GM21717 (cell line): ENCODE measurements around the gene CLDN19.
A peak's percentile ranks its signal among the peaks of the same experiment; 100 is the strongest.

Source experiments
- ATAC-seq: cut with Tn5 transposase; IDR thresholded peaks from one replicate; pipeline ENCODE4 v1.9.1; 2021; ENCODE audit warnings: mild to moderate bottlenecking, moderate library complexity; ENCODE audit not compliant: unreplicated experiment

Gene CLDN19

DNA sequence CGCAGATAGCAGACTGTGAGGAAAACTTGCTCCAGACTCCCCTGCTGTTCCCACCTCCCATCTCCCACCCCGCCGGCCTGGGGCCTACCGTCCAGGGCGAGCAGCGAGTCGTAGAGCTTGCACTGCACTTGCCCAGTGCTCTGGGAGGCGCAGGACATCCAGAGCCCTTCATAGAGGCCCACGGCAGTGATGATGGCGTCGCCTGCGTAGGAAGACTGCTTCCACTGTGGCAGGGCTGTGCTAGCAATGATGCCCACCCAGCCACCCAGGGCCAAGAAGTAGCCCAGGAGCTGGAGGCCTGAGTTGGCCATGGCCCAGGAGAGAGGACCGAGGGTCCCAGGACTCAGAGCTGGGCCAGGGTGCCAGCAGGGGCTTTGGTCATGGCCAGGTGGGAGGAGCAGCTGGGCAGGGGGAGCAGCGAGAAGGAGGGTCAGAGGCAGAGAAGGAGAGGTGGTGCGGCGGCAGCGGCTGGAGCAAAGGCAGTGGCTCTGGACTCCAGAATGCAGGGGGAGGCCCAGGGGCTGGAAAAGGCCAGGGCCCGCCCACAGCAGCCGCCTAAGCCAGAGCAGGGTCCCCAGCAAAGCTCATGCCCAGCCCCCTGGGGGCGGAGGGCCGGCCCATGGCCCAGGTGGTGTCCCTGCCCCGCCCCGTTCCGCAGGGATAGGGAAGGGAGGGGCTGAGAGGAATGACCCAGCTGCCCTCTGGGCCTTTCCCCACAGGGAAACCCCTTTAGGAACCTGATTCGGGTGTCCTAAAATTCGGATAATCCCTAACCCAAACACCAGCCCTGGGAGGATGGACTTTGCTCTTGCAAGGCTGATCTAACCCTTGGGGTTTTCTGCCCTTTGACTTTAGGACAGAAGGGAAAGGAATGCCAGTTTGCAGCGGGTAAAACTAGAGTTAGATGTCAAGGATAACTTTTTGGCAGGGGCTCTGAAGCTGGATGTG lies at the start of gene CLDN19:
TSS of gene CLDN19 (minus strand) at position 484 of the 948 bp plus-strand sequence. CDS start at position 311, 173 bp downstream.
- no peak for ATAC-seq

DNA sequence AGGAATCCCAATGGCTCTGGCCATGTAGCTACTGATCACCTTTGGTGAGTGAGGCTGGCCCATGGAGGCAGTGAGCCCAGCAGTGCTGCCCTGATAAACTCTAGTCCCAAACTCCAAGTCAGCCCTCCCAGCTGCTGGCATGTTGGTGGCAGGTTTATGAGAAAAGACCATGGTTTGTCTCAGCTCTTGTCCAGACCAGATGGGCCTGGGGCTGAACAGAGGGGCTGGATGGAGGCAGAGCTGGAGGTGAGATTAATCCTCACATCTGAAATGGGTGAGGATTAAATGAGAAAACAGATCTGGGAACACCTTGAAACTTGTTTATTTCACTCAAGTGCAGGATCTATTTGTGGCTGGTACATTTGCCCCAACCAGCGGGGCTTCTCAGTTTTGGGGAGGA lies 48.0 kb upstream of the CLDN19 start:
- no peak for ATAC-seq

GRCh38 chr1:42786097-42786496 lies 46.1 kb upstream of the CLDN19 start:
- ATAC-seq, result no peak

DNA sequence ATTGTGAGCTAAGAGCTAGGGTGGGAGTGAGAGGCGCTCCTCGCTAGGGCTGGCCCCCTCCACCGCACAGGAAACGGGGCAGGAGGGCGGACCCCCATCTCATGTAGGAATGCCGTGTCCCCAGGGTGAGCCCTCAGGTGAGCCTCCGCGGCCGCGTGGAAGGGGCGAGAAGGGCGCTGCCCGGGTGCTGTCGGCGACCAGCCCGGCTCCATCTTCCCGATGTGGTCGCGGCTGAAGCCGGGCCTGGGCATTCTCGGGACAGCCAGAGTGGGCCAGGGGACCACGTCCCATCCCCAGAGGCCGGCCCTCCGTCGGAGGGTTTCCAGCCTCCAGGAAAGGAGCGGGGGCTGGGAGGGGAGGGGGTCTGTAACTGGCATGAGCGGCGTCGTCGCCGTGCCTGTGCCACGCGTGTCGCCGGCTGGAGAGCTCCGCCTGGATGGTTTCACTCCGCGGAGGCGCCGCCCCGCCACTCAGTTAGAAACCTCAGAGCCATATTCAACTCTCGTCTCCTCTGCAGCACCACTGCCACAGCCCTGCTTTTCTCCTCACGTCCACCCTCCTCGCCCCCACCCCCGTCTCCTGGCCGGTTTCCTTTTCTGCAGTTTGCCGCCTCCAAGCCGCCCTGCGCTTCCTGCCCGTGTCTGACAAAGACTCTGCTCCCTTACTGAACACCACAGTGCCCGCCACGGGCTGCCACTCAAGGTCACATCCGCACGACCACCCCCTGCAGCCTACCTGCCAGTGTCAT lies 45.1 kb upstream of the CLDN19 start, which contains the start of gene TMEM269:
TSS of gene TMEM269 (plus strand) at position 46 of the 748 bp plus-strand sequence. CDS start 4,903 bp downstream, outside the sequence.
- ATAC-seq, result no peak

- no peak for ATAC-seq
These were observed 44.5 kb upstream of the CLDN19 start for GRCh38 chr1:42784547-42784945.

DNA sequence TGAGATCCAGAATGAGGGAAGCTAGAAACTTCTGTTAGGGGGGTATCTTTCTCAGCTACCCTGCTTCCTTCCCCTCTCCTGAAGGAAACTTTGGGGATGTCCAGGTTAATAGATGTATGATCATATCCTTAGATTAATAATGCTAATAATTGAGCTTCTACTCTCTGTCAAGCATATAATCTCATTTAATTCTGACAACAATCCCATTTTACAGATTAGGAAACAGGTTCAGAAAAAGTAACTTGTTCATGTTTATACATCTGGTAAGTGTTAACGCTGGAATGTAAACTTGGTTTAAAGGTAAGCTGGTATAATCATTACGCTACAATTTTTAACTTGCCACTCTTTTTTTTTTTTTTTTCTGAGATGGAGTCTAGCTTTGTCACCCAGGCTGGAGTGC lies 43.1 kb upstream of the CLDN19 start:
- no peak for ATAC-seq

DNA sequence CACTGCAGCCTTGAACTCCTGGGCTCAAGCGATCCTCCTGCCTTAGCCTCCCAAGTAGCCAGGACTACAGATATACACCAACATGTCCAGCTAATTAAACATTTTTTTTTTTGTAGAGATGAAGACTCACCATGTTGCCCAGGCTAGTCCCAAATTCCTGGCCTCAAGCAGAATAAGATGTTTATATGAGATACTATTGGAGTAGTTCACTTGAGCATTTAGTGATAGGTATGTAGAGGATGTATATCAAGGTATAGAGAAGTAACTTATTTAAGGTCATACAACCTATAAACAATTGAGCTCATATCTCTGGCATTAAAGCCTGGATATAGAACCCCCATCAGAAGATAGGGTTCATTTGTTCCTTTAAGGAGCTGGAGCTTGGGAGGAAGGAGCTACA lies 40.1 kb upstream of the CLDN19 start:
- no peak for ATAC-seq

GRCh38 chr1:42779725-42780124 lies 39.7 kb upstream of the CLDN19 start:
- ATAC-seq, result no peak

- ATAC-seq, result no peak
These were observed 37.8 kb upstream of the CLDN19 start for GRCh38 chr1:42777852-42778251.

GRCh38 chr1:42776502-42776901 lies 36.5 kb upstream of the CLDN19 start:
- ATAC-seq, result no peak

GRCh38 chr1:42774928-42775526 lies 35.0 kb upstream of the CLDN19 start:
- ATAC-seq, result no peak

GRCh38 chr1:42773420-42773819 lies 33.4 kb upstream of the CLDN19 start:
- ATAC-seq, result no peak

- no peak for ATAC-seq
These were observed 29.8 kb upstream of the CLDN19 start for GRCh38 chr1:42769811-42770210.

- ATAC-seq, result no peak
These were observed 28.1 kb upstream of the CLDN19 start for GRCh38 chr1:42768172-42768571.

DNA sequence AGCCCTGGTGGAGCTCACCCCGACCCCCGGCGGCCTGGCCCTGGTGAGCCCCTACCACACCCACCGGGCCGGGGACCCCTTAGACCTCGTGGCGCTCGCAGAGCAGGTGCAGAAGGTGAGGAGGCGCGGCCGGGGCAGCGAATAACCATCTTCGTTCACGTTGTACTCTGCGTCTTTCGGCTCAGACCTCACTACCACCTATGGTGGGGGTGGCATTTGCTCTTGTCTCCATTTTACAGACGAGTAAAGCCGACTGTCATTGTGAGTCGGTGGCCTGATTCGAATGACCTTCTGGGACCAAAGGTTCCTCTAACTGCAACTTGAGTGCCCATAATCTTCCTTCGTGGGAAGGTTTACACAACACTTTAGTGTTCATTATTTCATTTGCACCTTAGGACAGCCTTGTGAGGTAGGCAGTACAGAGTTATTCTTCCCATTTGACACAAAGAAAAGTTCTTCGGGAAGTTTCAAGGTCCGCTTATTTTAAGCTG lies 27.5 kb upstream of the CLDN19 start:
- ATAC-seq, result peak; percentile 18

GRCh38 chr1:42766741-42767509 lies 26.9 kb upstream of the CLDN19 start, which contains the start of the genes C1orf50 and P3H1:
C1orf50 (plus strand) TSS chr1:42767249; CDS start chr1:42767312, 63 bp downstream.
P3H1 (minus strand) TSS chr1:42767028; CDS start chr1:42766971, 57 bp downstream.
- ATAC-seq, result peak; percentile 86

DNA sequence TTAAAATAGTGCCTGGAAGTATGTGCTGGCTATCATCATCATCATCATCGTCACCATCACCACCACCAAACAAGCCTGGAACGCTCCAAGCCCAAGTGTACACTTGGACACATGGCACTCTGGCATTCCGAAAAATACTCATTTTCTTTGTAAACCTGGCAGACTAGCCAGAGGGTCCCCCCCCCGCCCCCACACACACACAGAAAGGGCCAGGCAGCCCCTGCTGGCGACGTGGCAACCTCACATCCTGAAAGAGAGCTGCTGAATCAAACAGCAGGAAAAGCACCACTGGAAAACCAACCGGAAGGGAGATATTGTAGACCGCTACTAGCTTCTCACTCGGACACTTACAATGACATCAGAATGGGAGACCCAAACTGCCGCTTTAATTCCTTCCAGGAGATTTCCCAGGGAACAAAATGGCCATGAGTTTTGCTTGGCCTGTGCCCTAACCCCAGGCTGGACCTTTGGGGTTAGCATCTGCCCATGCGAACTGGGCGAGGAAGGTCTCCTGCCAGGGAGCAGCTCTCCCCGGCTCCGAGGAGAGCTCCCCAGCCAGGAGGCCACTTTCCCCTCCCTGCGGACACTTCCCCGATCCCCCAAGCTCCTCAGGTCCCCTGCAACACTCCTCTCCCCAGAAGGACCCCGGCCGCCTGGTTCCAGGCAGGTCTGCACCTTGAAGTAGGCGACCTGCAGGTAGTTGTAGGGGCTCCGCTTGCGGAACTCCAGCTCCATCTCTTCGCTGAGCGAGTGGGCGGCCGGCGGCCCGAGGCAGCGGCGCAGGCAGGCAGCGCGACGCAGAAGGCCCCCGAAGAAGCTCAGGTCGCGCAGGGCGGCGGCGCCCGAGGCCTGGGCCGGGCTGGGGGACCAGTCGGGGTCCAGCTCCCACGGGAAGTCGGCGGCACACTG lies 26.1 kb upstream of the CLDN19 start:
- ATAC-seq, result peak; percentile 21

GRCh38 chr1:42765269-42765668 lies 25.2 kb upstream of the CLDN19 start:
- ATAC-seq, result no peak

DNA sequence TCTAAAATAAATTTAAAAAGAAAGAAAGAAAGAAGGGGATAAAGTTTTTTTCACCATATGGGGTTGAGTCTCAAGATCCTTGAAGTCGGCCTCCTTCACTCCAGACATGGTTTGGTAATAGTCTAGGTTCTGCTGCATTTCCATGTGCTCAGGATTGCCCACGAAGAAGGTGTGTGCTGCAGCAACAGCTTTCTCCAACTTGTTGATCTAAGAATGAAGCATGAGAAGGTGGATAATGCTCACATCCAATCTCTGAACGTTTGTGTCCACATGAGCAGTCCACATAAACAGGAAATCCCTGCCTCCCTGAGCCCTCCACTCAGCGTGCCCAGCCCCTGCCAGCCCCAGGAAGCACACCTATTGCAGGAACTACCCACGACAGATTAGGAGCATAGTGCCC lies 22.2 kb upstream of the CLDN19 start:
- no peak for ATAC-seq
